Transverse colon (tissue), 4 donors: ENCODE results near the gene SLC5A1. TPM values are rescaled to one million over a fixed set of nuclear protein-coding genes. Genes with fewer than 3 reads are reported as not detected.

ENCODE experiments used
- DNase-seq: peaks from one replicate; pipeline ENCODE4 v3.0.0-alpha.2; 2019
- H3K27ac ChIP-seq, 4 donors: fragments of 200-600 bp; sonication (generic); 2 replicates each; pipeline ENCODE4 v1.5.1; 2016 to 2018; ENCODE audit warnings: inconsistent platforms in 4 of 4
- H3K27me3 ChIP-seq: fragments of 200-600 bp; sonication (generic); 2 replicates; pipeline ENCODE4 v1.5.1; 2017; ENCODE audit warnings: inconsistent platforms
- H3K36me3 ChIP-seq, 4 donors: fragments of 200-600 bp; sonication (generic); 2 replicates each; pipeline ENCODE4 v1.5.1; 2017 to 2019; ENCODE audit warnings: inconsistent platforms in 4 of 4
- H3K4me1 ChIP-seq, 4 donors: fragments of 200-600 bp; sonication (generic); 2 replicates each; pipeline ENCODE4 v1.5.1; 2017 to 2020; ENCODE audit warnings: inconsistent platforms in 4 of 4
- H3K4me3 ChIP-seq, 4 donors: fragments of 200-600 bp; sonication (generic); 1 replicate in 1 of 4; 2 replicates in 3 of 4; pipeline versions ENCODE4 v1.5.1 to v1.6.1; 2017 to 2019; ENCODE audit warnings: inconsistent platforms in 4 of 4
- H3K9me3 ChIP-seq, 2 donors: fragments of 200-600 bp; sonication (generic); 2 replicates each; pipeline ENCODE4 v1.5.1; 2017 to 2019; ENCODE audit warnings: inconsistent platforms in 2 of 2
- EP300 ChIP-seq: sonication (generic); formaldehyde crosslinking; IDR thresholded peaks from one replicate; pipeline ENCODE4 v1.6.1; 2017; ENCODE audit warnings: antibody characterized with exemption, low read depth
- POLR2A ChIP-seq: fragments of 450-650 bp; IDR thresholded peaks from one replicate; pipeline ENCODE4 v1.6.1; 2016; ENCODE audit warnings: antibody characterized with exemption, mild to moderate bottlenecking, moderate library complexity
- POLR2AphosphoS5 ChIP-seq, 3 donors: sonication (generic); formaldehyde crosslinking; IDR thresholded peaks; one replicate each; pipeline ENCODE4 v1.6.1; 2016; ENCODE audit warnings: antibody characterized with exemption in 3 of 3
- WGBS, 2 donors: methylation state at CpG; one replicate each; pipeline ENCODE4 v1.1.5; 2018; ENCODE audit warnings: low coverage in 1 of 2; 5-methylcytosine and 5-hydroxymethylcytosine counted together
- in situ Hi-C, 4 donors: fragments of 200-750 bp; cut with MboI; loops; one replicate each; pipeline versions ENCODE4 v1.15.0 to v1.15.1; 2017; ENCODE audit warnings: low sequenced_read_pairs in 3 of 4, low pct_ligation_motif_present in 1 of 4, low pct_unique_long_range_greater_than_20kb in 1 of 4
- intact Hi-C: fragments of 100-400 bp; cut with DNase I; formaldehyde crosslinking; loops from one replicate; pipeline ENCODE4 v1.15.1; 2023; ENCODE audit warnings: low total_unique reads
- total RNA-seq, 4 donors: library from RNA; depleted of rRNA; stranded (reverse); fragments of >200 nt; gene quantifications; one replicate each; pipeline ENCODE4 v1.1.0, GENCODE V29; 2016
- TF ChIP-seq, protein P1 (sequence below), 5 experiments: fragments of 200-600 bp in 3 of 5; fragments of 450-650 bp in 2 of 5; sonication (generic) in 3 of 5; IDR thresholded peaks; 1 replicate in 2 of 5; 2 replicates in 3 of 5; pipeline ENCODE4 v1.5.1; 2016 to 2017; ENCODE audit warnings: antibody characterized with exemption in 5 of 5, inconsistent platforms in 3 of 5, mild to moderate bottlenecking in 2 of 5, moderate library complexity in 1 of 5

Gene SLC5A1
- total RNA-seq, 4 donors from 2014 or later = 25.5 to 145 (median 83.2) TPM

DNA sequence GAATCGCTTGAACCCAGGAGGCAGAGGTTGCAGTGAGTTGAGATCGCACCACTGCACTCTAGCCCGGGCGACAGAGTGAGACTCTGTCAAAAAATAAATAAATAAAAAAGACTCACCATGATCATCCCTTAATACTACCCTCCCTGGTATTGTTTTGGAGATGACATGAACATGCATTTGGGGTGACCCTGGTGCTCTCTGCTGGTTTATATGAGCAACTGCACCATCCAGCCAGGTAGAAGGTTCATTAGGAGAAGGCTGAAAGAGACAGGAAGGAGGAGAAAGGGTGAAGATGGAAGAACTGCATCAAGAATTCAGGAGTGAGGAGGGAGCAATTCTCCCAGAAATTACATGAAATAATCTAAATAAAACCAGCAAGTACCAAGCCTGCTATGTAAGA, 37.8 kb downstream of the SLC5A1 start:
- Histone ChIP-seq H3K36me3 (no peaks in the 10 kb centered on the region), H3K27ac (no peak overlapping the region), H3K4me1 (peaks cover 0 to 33% (median 6%) of the 10 kb centered on the region in 4 donors), H3K27me3 (no peaks in the 10 kb centered on the region), H3K4me3 (no peak overlapping the region), H3K9me3 (no peaks in the 10 kb centered on the region)
- WGBS, 2 donors = 84% methylated on average over 4 of the region's 4 CpGs; no CpG with 5 or more reads in 1 of the 2 donors
- DNase-seq = peak; percentile 39
- intact Hi-C loops (no loop called here), in situ Hi-C loops (loop anchor here in 2 of 4 donors (10.0 to 25.0 kb wide), 2 partner anchors 94 to 96 kb away; no protein-coding TSS in a partner anchor)
- no peak for TF ChIP-seq EP300
- TF ChIP-seq, protein P1, sequence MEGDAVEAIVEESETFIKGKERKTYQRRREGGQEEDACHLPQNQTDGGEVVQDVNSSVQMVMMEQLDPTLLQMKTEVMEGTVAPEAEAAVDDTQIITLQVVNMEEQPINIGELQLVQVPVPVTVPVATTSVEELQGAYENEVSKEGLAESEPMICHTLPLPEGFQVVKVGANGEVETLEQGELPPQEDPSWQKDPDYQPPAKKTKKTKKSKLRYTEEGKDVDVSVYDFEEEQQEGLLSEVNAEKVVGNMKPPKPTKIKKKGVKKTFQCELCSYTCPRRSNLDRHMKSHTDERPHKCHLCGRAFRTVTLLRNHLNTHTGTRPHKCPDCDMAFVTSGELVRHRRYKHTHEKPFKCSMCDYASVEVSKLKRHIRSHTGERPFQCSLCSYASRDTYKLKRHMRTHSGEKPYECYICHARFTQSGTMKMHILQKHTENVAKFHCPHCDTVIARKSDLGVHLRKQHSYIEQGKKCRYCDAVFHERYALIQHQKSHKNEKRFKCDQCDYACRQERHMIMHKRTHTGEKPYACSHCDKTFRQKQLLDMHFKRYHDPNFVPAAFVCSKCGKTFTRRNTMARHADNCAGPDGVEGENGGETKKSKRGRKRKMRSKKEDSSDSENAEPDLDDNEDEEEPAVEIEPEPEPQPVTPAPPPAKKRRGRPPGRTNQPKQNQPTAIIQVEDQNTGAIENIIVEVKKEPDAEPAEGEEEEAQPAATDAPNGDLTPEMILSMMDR (IDR thresholded peaks at IDR 0.05) = peak; percentile 47 to 82 (median 64)

DNA sequence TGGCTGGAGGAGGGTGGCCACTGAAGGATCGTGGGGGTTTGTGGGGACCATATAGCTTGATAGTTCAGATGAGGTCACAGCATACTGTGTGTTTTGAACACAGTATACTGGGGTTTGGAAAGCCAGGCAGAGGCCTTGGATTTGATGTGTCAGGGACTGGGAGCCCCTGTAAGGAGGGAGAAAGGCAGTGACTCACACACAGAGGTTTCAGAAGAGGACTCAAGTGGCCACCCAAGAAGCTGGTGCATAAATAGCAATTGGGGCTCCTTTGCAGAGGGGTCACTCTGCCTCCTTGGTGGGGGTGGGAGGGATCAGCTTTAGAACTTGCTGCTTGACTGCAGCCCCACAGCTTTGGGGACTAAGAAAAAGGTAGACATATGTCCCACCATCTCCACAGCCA, 39.3 kb downstream of the SLC5A1 start:
- Histone ChIP-seq H3K9me3 (no peaks in the 10 kb centered on the region), H3K27ac (no peak overlapping the region), H3K36me3 (no peaks in the 10 kb centered on the region), H3K4me3 (no peak overlapping the region), H3K4me1 (peaks cover 0 to 19% (median 3%) of the 10 kb centered on the region in 4 donors), H3K27me3 (no peaks in the 10 kb centered on the region)
- no peak for TF ChIP-seq POLR2AphosphoS5 (IDR thresholded peaks at IDR 0.05)
- TF ChIP-seq, protein P1 (IDR thresholded peaks at IDR 0.05) = no peak
- TF ChIP-seq EP300 = no peak
- no peak for TF ChIP-seq POLR2A
- WGBS, 2 donors = 40 to 71% methylated on average over 1 of the region's 1 CpG
- in situ Hi-C loops = loop anchor here in 2 of 4 donors (10.0 to 25.0 kb wide), 2 partner anchors 95 to 98 kb away; no protein-coding TSS in a partner anchor
- DNase-seq = no peak
- intact Hi-C loops = no loop called here

DNA sequence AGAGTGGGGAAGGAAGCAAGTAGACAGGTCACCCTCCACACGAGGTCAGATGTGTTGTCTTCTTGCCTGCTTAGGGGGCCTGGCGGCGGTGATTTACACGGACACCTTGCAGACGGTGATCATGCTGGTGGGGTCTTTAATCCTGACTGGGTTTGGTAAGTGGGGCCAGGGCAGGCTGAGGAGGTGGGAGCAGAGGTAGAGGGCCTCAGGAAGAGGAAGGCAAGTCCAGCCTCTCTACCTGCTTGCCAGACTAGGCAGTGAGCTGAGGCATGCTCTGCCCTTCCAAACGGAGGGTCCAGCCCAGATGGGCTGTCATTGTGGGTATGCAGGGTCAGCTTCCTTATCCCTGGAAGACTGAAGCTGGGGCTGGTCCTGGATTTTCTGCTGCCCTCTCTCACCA, 39.9 kb downstream of the SLC5A1 start:
- no peak overlapping the region for H3K4me3 ChIP-seq
- DNase-seq = no peak
- H3K27me3 ChIP-seq = no peaks in the 10 kb centered on the region
- no peaks in the 10 kb centered on the region for H3K36me3 ChIP-seq
- H3K4me1 ChIP-seq = peaks cover 0 to 13% (median 3%) of the 10 kb centered on the region in 4 donors
- H3K9me3 ChIP-seq = no peaks in the 10 kb centered on the region
- WGBS, 2 donors = 72 to 75% methylated on average over 4 to 6 of the region's 6 CpGs
- no peak overlapping the region for H3K27ac ChIP-seq
- intact Hi-C loops = no loop called here
- TF ChIP-seq POLR2AphosphoS5 (IDR thresholded peaks at IDR 0.05) (no peak), POLR2A (no peak), EP300 (no peak)
- TF ChIP-seq, protein P1 (IDR thresholded peaks at IDR 0.05) = no peak
- in situ Hi-C loops = loop anchor here in 2 of 4 donors (10.0 to 25.0 kb wide), 2 partner anchors 96 to 98 kb away; no protein-coding TSS in a partner anchor

DNA sequence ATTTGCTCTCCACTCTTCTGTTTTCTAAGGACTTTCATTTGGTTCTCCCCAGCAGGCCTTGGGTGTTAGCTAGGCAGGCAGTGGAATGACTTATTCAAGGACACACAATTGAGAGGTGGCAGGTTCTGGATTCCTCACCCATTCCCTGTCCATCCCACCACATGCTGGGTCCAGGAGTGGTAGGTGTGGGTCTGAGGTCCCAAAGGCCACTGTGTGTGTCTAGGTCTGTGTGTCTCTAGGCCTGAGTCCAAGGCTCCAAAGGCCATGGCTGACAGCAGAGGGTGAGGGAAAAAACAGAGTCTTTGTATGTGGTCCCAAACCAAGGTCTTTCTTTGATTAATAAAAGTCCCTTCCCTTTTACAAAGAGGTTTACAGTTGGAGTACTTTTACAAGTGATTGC, 40.8 kb downstream of the SLC5A1 start:
- no peak for DNase-seq
- no peak overlapping the region for H3K27ac ChIP-seq
- H3K27me3 ChIP-seq = no peaks in the 10 kb centered on the region
- TF ChIP-seq POLR2A (no peak), EP300 (no peak), POLR2AphosphoS5 (IDR thresholded peaks at IDR 0.05) (no peak)
- TF ChIP-seq, protein P1 (IDR thresholded peaks at IDR 0.05) = no peak
- no peaks in the 10 kb centered on the region for H3K36me3 ChIP-seq
- intact Hi-C loops (no loop called here), in situ Hi-C loops (loop anchor here in 2 of 4 donors (10.0 to 25.0 kb wide), 2 partner anchors 97 to 99 kb away; no protein-coding TSS in a partner anchor)
- no peaks in the 10 kb centered on the region for H3K9me3 ChIP-seq
- no peak overlapping the region for H3K4me3 ChIP-seq
- peaks cover 0 to 9% (median 3%) of the 10 kb centered on the region in 4 donors for H3K4me1 ChIP-seq
